Muscle of leg (tissue), 16 donors: ENCODE measurements around the gene IGSF5. TPM values are rescaled to one million over a fixed set of nuclear protein-coding genes. Genes with fewer than 3 reads are reported as not detected.
"Not testable (repeated sequence)": the region's sequence is repeated elsewhere in the genome, so short reads cannot be mapped to it uniquely, and the experiment has no call there.

Source experiments
- DNase-seq: peaks from one replicate; pipeline ENCODE4 v3.0.0; 2013
- H3K27ac ChIP-seq: one replicate; pipeline ENCODE4 v1.5.1; 2013; ENCODE audit warnings: mild to moderate bottlenecking, low read length, control low read depth
- H3K27me3 ChIP-seq: one replicate; pipeline ENCODE4 v1.6.1; 2013; ENCODE audit warnings: low read length; ENCODE audit not compliant: control insufficient read depth, insufficient read depth
- H3K36me3 ChIP-seq: one replicate; pipeline ENCODE4 v1.6.1; 2013; ENCODE audit warnings: low read length; ENCODE audit not compliant: control insufficient read depth, insufficient read depth
- H3K4me1 ChIP-seq: one replicate; pipeline ENCODE4 v1.6.1; 2013; ENCODE audit warnings: low read length; ENCODE audit not compliant: control insufficient read depth, insufficient read depth
- H3K4me3 ChIP-seq: one replicate; pipeline ENCODE4 v1.5.1; 2013; ENCODE audit warnings: low read length, control low read depth
- H3K9me3 ChIP-seq: replicated peaks from 2 replicates; pipeline ENCODE4 v1.6.1; 2013; ENCODE audit warnings: low read depth, low read length; ENCODE audit not compliant: control insufficient read depth
- WGBS: methylation state at CpG from one replicate; pipeline ENCODE4 v1.1.5; 2013; ENCODE audit warnings: missing lambda C conversion rate; ENCODE audit not compliant: insufficient coverage; 5-methylcytosine and 5-hydroxymethylcytosine counted together
- long read RNA-seq, 11 donors: transcript quantifications; one replicate each; lab custom pipeline, GENCODE V29; 2026
- polyA plus RNA-seq, 8 donors: library from polyadenylated mRNA; unstranded; fragments of 120-200 nt; gene quantifications; one replicate each; pipeline versions ENCODE4 v1.2.1 to v1.2.3, GENCODE V29; 2013; ENCODE audit warnings: inconsistent platforms in 1 of 8, low replicate concordance in 1 of 8; ENCODE audit not compliant: insufficient read length in 8 of 8, insufficient read depth in 1 of 8
- total RNA-seq: library from RNA; stranded (reverse); fragments of 120-200 nt; gene quantifications from one replicate; pipeline ENCODE4 v1.2.4, GENCODE V29; 2013

Gene IGSF5
- total RNA-seq (0.75 TPM), polyA plus RNA-seq (1 to 10 TPM in 3 of 8 donors, under 1 TPM in 5; 0.37 to 1.5 (median 0.88) TPM)
- long read RNA-seq, donor 1 = 0 reads
- long read RNA-seq, donor 2 = 0 reads
- long read RNA-seq, donor 3 = 0 reads
- long read RNA-seq, donor 4 = 0 reads
- long read RNA-seq, donor 5, partial matches to known transcripts = 0 of 1 reads
- long read RNA-seq, donor 5, other reads (novel, unspliced or antisense) = 0 of 1 reads
- long read RNA-seq, donor 6 = 0 reads
- long read RNA-seq, donor 7 = 0 reads
- long read RNA-seq, donor 8 = 0 reads
- long read RNA-seq, donor 9 = 0 reads
- long read RNA-seq, donor 10 = 0 reads
- long read RNA-seq, donor 11 = 0 reads

GRCh38 chr21:39744883-39745282 is at the start of gene IGSF5:
IGSF5 (plus strand) TSS chr21:39745183; CDS start chr21:39745510, 327 bp downstream.
- 88% methylated on average over 1 of the region's 4 CpGs for WGBS
- H3K27ac ChIP-seq, H3K4me3 ChIP-seq, H3K9me3 ChIP-seq, H3K4me1 ChIP-seq, H3K36me3 ChIP-seq, DNase-seq, H3K27me3 ChIP-seq: not testable (repeated sequence)

- no peak for DNase-seq
- no CpG with 5 or more reads among the region's 7 CpGs for WGBS
- no peak overlapping the region for H3K4me3 ChIP-seq
- no peaks in the 10 kb centered on the region for H3K4me1 ChIP-seq
- no peaks in the 10 kb centered on the region for H3K27me3 ChIP-seq
- no peaks in the 10 kb centered on the region for H3K36me3 ChIP-seq
- H3K9me3 ChIP-seq = no peaks in the 10 kb centered on the region
- no peak overlapping the region for H3K27ac ChIP-seq
Observed at GRCh38 chr21:39696196-39696595, 48.8 kb upstream of the IGSF5 start.

GRCh38 chr21:39696618-39697017 is 48.4 kb upstream of the IGSF5 start:
- H3K4me1 ChIP-seq = no peaks in the 10 kb centered on the region
- WGBS = 54% methylated on average over 3 of the region's 4 CpGs
- peak; percentile 33 for DNase-seq
- no peaks in the 10 kb centered on the region for H3K9me3 ChIP-seq
- H3K36me3 ChIP-seq = no peaks in the 10 kb centered on the region
- H3K4me3 ChIP-seq = no peak overlapping the region
- H3K27me3 ChIP-seq = no peaks in the 10 kb centered on the region
- H3K27ac ChIP-seq = no peak overlapping the region

- H3K9me3 ChIP-seq = no peaks in the 10 kb centered on the region
- no peaks in the 10 kb centered on the region for H3K36me3 ChIP-seq
- no peak overlapping the region for H3K4me3 ChIP-seq
- 45% methylated on average over 2 of the region's 2 CpGs for WGBS
- no peaks in the 10 kb centered on the region for H3K27me3 ChIP-seq
- H3K4me1 ChIP-seq = no peaks in the 10 kb centered on the region
- no peak overlapping the region for H3K27ac ChIP-seq
- DNase-seq = no peak
Observed at GRCh38 chr21:39700318-39700717, 44.7 kb upstream of the IGSF5 start.

- WGBS = no CpG with 5 or more reads among the region's 1 CpG
- no peaks in the 10 kb centered on the region for H3K4me1 ChIP-seq
Observed at GRCh38 chr21:39703578-39703977, 41.4 kb upstream of the IGSF5 start.

GRCh38 chr21:39705849-39706248 is 39.1 kb upstream of the IGSF5 start:
- Histone ChIP-seq H3K27me3 (peaks cover 3% of the 10 kb centered on the region), H3K36me3 (no peaks in the 10 kb centered on the region), H3K4me1 (no peaks in the 10 kb centered on the region), H3K27ac (no peak overlapping the region), H3K9me3 (no peaks in the 10 kb centered on the region), H3K4me3 (no peak overlapping the region)
- WGBS = 85% methylated on average over 2 of the region's 2 CpGs
- no peak for DNase-seq

More at GRCh38 chr21:39703578-39703977, 41.4 kb upstream of the IGSF5 start:
- H3K27me3 ChIP-seq = no peaks in the 10 kb centered on the region
- no peak overlapping the region for H3K27ac ChIP-seq
- no peak for DNase-seq
- no peak overlapping the region for H3K4me3 ChIP-seq
- H3K36me3 ChIP-seq = no peaks in the 10 kb centered on the region
- H3K9me3 ChIP-seq = no peaks in the 10 kb centered on the region

- no peaks in the 10 kb centered on the region for H3K36me3 ChIP-seq
- peaks cover 3% of the 10 kb centered on the region for H3K27me3 ChIP-seq
- H3K9me3 ChIP-seq = no peaks in the 10 kb centered on the region
- no peaks in the 10 kb centered on the region for H3K4me1 ChIP-seq
- no peak overlapping the region for H3K27ac ChIP-seq
- no CpG with 5 or more reads among the region's 1 CpG for WGBS
- H3K4me3 ChIP-seq = no peak overlapping the region
- DNase-seq = no peak
Observed at GRCh38 chr21:39707316-39707715, 37.7 kb upstream of the IGSF5 start.

GRCh38 chr21:39710866-39711265 is 34.1 kb upstream of the IGSF5 start:
- Histone ChIP-seq H3K4me3 (no peak overlapping the region), H3K9me3 (no peaks in the 10 kb centered on the region), H3K27me3 (peaks cover 3% of the 10 kb centered on the region), H3K4me1 (no peaks in the 10 kb centered on the region), H3K36me3 (no peaks in the 10 kb centered on the region), H3K27ac (no peak overlapping the region)
- 85% methylated on average over 8 of the region's 8 CpGs for WGBS
- no peak for DNase-seq

- DNase-seq = no peak
- no peaks in the 10 kb centered on the region for H3K4me1 ChIP-seq
- H3K9me3 ChIP-seq = no peaks in the 10 kb centered on the region
- no peaks in the 10 kb centered on the region for H3K36me3 ChIP-seq
- 95% methylated on average over 4 of the region's 7 CpGs for WGBS
- H3K27ac ChIP-seq = no peak overlapping the region
- peaks cover 3% of the 10 kb centered on the region for H3K27me3 ChIP-seq
- no peak overlapping the region for H3K4me3 ChIP-seq
Observed at GRCh38 chr21:39712273-39712672, 32.7 kb upstream of the IGSF5 start.

GRCh38 chr21:39712976-39713375 is 32.0 kb upstream of the IGSF5 start:
- Histone ChIP-seq H3K4me1 (no peaks in the 10 kb centered on the region), H3K4me3 (no peak overlapping the region), H3K27ac (no peak overlapping the region), H3K36me3 (no peaks in the 10 kb centered on the region), H3K9me3 (no peaks in the 10 kb centered on the region), H3K27me3 (peaks cover 3% of the 10 kb centered on the region)
- WGBS = 50% methylated on average over 2 of the region's 3 CpGs
- DNase-seq = no peak
